ENCODE data around the gene ZC3H7A.
A peak's percentile ranks its signal among the peaks of the same experiment; 100 is the strongest.

Gene ZC3H7A

GRCh38 chr16:11768849-11769248 lies 28.2 kb downstream of the ZC3H7A start:
- no peak for DNase-seq (ENCODE audit: low spot score)

- DNase-seq (ENCODE audit: low spot score), result no peak
Measured at GRCh38 chr16:11762431-11762830, 34.6 kb downstream of the ZC3H7A start.

- DNase-seq (ENCODE audit: low spot score), result no peak
Measured at GRCh38 chr16:11759997-11760396, 37.1 kb downstream of the ZC3H7A start.

- DNase-seq (ENCODE audit: low spot score), result no peak
Measured at GRCh38 chr16:11759163-11759834, 37.8 kb downstream of the ZC3H7A start.

GRCh38 chr16:11757671-11758545 lies 39.1 kb downstream of the ZC3H7A start:
- no peak for DNase-seq (ENCODE audit: low spot score)

GRCh38 chr16:11756248-11756647 lies 40.8 kb downstream of the ZC3H7A start:
- no peak for DNase-seq (ENCODE audit: low spot score)

GRCh38 chr16:11755022-11755760 lies 41.9 kb downstream of the ZC3H7A start:
- DNase-seq (ENCODE audit: low spot score), result no peak

- DNase-seq (ENCODE audit: low spot score), result no peak
Measured at GRCh38 chr16:11752856-11753255, 44.2 kb downstream of the ZC3H7A start.

GRCh38 chr16:11750056-11750455 lies 47.0 kb downstream of the ZC3H7A start:
- no peak for DNase-seq (ENCODE audit: low spot score)

GRCh38 chr16:11748404-11749254 lies 48.4 kb downstream of the ZC3H7A start:
- DNase-seq (ENCODE audit: low spot score), result no peak

- DNase-seq (ENCODE audit: low spot score), result no peak
Measured at GRCh38 chr16:11747949-11748403, 49.1 kb downstream of the ZC3H7A start.

- no peak for DNase-seq (ENCODE audit: low spot score)
Measured at GRCh38 chr16:11744075-11744470, 53.0 kb downstream of the ZC3H7A start.

- peak; percentile 47 for DNase-seq (ENCODE audit: low spot score)
Measured at GRCh38 chr16:11743308-11744074, 53.6 kb downstream of the ZC3H7A start.

GRCh38 chr16:11742536-11743307 lies 54.3 kb downstream of the ZC3H7A start, which contains the start of gene TXNDC11:
Gene TXNDC11 (minus strand): TSS chr16:11742857. CDS start chr16:11742730, 127 bp downstream.
- peak; percentile 99 for DNase-seq (ENCODE audit: low spot score)

- DNase-seq (ENCODE audit: low spot score), result no peak
Measured at GRCh38 chr16:11742093-11742535, 54.9 kb downstream of the ZC3H7A start.

- DNase-seq (ENCODE audit: low spot score), result no peak
Measured at GRCh38 chr16:11740567-11740966, 56.5 kb downstream of the ZC3H7A start.

- DNase-seq (ENCODE audit: low spot score), result no peak
Measured at GRCh38 chr16:11738742-11739544, 58.1 kb downstream of the ZC3H7A start.

GRCh38 chr16:11737713-11738112 lies 59.3 kb downstream of the ZC3H7A start:
- no peak for DNase-seq (ENCODE audit: low spot score)

- DNase-seq (ENCODE audit: low spot score), result no peak
Measured at GRCh38 chr16:11736903-11737302, 60.2 kb downstream of the ZC3H7A start.

Data from Ammon's horn (tissue), 1 donor.